Right renal cortex interstitium (tissue), 3 donors: ENCODE measurements around the gene GATA5. TPM values are rescaled to one million over a fixed set of nuclear protein-coding genes. Genes with fewer than 3 reads are reported as not detected.

Experiments
- DNase-seq, 3 donors: peaks; one replicate each; pipeline ENCODE4 v3.0.0-alpha.2; 2013; ENCODE audit warnings: low read depth in 3 of 3, low spot score in 2 of 3
- polyA plus RNA-seq, 3 donors: library from polyadenylated mRNA; unstranded; fragments of 120-200 nt; gene quantifications; one replicate each; pipeline ENCODE4 v1.2.1, GENCODE V29; 2013; ENCODE audit not compliant: insufficient read length in 3 of 3

GATA5 gene
- polyA plus RNA-seq, 3 donors: 5.4 to 7.0 (median 5.5) TPM

DNA sequence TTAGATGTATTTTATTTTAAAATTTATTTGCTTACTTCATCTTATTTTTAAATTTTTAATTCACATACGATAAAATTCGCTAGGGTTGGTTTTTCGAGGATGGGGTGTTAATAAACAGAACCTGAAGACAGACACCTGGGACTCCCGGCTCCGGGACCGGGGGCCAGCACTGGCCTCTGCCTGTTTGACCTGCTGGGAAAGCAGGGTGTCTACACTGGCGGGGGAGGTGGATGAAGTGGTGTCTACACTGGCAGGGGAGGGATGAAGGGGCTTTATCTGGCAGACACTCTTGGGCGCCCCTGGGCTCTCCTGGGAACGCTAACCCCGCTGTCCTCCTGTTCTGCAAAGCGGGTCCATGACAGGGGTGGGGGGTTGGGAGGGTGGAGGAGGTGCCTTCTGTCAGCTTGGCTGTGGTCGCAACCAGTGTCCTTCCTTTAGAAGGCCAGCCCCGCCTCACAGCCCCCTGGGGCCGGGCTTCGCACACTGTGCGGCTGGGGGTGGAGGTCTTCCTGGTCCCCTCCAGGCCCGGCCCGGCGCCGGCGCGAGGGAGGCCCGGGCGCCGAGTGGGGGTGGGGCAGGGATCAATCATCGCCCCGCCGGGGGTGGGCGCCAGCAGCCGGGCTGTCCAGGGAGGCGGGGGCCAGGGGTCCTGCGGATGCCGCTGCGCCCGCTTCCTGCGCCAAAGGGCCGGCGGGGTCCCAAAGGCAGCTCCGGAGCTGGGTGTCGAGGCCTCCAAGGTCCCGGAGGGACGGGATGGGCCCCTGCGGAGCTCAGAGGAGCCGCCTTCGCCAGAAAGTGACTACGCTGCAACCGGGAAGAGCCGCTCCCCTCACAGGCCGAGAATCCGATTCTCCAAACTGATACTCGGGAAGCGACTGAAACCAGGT is 1.8 kb downstream of the GATA5 start:
- no peak for DNase-seq

DNA sequence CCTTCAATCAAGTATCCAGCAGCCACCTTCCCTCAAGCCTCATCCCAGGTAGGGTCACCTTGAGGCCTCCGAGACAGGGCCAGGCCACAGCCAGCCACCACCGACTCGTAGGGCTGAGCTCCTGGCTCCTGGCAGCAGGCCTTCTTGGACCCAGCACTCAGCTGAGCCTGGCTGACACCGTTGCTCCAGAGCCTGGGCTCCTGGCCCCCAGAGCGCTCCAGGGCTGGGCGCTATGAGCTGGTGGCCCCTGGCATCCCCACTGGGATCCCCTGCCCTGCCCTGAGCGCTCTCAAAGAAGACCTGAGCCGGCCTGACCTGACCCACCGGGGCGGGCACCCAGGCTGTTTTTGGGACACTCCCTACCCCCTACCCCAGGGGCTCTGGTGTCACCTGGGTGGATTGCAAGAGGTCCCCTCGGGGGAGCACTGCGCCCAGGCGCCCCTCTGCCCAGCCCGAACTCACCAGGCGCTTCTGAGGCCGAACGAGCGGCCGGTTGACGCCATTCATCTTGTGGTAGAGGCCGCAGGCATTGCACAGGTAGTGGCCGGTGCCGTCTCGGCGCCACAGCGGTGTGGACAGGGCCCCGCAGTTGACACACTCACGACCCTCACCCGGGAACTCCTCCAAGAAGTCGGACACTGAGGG is 2.7 kb downstream of the GATA5 start:
- no peak for DNase-seq

DNA sequence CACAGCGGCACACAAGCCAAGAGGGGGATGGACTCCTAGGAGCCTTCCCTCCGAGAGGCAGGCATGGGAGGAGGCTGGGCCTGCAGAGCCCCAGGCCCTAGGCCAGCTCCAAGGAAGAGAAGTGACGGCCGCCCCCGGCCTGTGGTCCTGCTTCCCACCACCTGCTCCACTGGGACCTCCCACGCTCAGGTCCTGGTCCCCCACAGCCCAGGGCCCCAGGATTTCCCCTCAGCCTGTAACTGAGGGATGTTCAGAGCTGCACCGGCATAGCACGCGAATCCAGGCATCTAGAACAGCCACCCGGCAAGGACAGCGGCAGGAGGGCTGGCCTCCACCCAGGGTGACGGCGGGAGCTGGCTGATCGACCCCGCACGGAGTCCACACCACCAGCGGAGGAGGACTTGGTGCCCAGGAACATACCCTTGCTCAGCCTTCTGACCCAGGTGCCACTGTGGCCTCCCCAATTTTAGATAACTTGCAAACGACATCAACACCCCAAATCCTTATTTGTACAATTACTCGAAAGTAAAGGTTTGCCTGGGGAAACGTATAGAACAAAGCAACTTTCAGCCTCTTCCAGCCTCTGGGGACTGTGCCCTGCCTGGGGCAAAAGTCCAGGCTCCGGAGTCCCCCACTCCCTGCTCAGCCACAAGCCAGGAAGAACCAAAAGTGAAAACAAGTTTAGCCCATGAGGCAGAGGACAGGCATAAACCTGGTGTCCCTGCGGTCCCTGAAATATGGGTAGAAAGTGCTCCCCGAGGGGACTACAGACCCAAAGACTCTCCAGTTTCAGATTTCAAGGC is 3.5 kb downstream of the GATA5 start:
- no peak for DNase-seq

DNA sequence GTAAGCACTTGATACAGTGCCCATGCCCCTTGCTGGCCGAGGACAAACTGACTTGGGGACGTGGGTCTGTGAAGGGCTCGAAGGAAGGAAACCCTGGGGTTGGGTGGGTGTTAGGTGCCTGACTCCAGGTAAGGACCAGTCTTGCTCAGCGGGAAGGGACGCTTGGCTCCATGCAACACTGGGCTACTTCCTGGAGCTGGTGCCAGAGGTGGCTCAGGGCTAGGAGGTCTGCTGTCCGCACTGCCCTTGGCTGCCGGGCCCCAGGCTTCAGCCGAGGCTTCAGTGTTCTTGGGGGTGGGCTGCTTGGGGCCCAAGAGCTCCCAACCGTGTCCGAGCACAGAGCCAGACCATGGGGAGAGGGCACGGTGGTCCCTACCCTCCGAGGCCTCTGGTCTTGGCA is 5.3 kb downstream of the GATA5 start:
- no peak for DNase-seq

DNA sequence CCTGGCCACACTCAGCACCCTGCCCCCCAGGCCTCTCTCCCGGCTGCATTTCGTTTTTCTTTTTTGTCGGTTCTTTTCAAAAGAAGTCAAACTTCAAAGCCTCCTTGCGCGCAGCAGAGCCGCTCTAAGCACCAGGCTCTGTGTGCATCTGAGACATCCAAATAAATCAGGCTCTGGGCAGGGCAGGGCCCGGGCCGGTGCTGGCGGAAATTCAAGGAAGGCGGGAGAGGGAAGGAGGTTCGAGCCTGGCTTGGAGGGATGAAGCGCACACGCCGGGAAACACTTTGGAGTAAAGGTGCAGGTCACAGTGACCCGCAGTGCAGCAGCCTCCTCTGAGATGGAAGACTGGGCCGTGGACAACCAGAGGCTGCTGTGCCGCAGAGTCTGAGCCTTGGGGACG is 5.8 kb downstream of the GATA5 start:
- no peak for DNase-seq

DNA sequence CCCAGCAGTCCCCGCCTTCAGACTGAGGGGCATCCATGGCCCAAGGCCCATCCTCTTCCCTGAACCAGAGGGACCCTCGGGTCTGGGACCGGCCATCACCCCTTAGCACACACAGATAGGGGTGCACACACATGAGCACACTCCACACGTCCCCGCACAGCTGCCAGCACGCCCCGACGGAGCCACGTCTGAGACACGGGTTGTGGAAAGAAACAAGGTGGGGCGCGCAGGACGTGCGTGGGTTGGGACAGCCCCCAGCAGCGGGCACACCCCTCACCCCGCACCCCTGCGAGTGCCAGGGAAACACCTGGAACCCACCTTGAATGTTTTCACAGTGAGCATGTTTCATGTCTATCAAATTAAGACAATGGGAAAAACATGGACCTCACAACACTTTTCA is 6.4 kb downstream of the GATA5 start:
- DNase-seq: no peak

DNA sequence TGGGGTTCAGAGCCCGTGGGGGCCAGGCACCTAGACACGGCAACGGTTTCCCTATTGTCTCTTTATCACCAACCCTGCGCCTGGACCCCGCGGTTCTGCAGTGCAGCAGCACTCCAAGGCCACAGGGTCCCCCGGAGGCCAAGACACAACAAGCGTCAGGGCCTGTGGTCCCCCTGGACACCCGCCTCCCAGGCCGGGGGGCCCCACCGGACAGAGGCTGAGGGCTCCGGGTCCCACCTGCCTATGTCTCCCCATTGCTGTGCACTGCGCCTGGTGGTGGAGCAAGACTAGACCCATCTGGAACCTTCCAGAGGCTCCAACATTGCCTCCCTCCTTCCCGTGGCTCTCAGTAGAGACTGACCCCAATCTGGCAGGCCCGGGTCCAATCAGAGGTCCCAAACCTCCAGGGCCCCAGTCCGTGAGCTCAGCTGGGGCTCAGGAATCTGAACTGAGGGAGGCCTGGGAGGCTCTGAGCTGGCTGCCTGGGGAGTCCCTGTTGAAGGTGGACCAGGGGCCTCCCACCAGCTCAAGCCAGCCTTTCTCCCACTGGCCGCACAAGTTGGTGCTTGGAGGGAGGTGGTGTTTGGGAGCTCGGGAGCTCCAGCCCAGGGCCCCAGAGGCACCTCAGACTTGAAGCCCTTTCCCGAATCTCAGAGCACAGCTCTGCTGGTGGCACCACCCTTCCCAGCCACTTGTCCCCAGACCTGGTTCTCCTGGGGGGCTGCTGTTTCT is 8.8 kb downstream of the GATA5 start:
- DNase-seq: no peak

DNA sequence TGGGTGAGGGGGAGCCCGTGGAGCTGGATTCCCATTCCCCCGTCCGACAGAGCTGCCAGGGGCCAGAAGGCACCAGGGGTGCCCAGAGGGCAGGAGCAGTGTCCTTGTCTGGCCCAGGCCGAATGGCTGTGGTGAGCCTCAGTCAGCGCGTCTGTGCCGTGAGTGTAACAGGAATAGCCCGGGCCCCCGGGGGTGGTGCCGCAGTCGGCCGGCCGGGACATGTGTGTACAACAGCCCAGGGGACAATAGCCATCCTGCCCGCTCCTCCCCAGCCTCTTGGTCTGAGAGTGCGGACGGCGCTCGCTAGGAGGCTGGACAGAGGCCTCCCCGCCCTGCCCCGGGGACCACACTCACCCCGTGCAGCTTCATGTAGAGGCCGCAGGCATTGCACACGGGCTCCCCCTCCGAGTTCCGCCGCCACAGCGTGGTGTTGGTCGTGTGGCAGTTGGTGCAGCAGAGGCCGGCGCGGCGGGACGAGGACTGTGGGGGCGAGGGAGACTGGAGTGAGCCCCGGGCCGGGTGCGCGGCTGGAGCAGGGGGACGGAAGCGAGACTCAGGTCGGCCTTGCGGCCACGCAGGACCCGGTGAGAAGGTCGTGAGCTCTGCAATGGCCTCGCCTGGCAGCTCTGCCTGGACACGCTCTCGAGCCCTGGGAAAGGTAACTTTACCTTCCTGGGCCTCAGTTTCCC is 9.6 kb downstream of the GATA5 start:
- no peak for DNase-seq

DNA sequence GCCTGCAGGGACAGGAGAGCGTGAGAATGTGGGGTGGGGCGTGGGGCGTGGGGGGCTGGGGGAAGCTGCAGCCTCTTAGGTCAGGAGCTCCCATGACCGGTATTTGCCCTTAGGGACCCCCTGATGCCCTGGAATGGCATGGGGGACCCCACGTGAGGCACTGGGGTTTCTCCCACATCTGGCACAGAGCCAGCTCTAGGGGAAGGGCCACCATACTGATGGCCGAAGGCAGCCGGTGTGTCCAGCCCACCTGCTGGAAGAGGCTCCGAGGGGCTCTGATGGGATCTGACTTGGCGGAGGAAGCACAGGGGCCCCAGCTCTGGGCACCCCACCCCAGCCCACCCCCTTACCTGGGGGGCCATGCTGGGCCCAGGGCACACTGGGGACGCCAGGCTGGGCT is 10.8 kb downstream of the GATA5 start:
- DNase-seq: no peak

DNA sequence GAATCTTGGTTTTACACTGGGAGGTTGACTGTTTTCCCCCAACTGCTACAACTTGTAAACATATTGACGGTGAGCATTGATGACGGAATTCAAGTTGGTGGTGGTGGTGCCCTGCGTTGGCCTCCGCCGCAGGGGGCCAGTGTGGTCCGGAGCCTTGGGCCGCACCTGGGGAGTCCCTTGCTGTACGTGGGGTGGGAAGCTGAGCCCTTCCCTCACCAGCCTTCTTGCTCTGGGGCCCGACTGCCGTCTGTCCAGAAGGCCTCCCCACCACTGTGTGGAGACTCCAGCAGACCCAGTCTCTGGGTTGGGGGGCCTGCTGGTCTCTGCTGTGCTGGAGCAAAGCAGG is 11.4 kb downstream of the GATA5 start:
- DNase-seq: no peak

DNA sequence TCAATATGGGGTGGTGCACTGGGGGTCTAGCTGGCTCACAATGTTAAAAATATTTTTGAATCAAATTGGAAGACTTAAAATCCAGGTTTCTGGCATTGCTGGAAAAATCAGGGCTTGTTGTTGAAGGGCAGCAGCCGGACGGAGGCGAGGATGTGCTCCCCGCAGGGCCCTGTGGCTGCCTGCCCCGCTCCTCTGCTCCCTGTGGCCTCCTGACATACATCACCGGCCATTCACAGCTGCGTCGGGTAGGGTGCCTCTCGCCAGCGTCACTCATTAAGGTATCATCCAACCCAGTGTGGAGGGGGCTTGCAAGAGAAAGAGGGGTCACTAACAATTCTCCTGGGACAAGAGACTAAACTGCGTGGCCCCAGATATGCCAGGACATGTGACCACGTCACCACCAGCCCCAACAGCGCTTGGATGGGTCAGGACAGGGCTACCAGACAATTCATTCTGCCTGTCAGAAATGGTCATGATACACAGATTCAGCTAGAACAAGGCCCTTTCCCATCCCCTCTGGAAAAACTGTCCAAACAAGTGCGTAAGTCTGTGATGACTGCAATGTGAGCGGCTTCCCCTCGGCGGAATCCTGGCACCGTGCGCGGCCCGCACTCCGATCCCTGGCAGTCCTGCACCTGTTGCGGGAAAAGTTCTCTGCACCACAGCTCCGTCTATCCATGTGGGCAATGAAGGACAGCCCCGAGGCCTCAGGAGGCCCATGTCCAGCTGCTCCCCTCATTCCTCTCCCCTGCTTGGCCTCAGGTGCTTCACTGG is 12.0 kb downstream of the GATA5 start:
- no peak for DNase-seq

DNA sequence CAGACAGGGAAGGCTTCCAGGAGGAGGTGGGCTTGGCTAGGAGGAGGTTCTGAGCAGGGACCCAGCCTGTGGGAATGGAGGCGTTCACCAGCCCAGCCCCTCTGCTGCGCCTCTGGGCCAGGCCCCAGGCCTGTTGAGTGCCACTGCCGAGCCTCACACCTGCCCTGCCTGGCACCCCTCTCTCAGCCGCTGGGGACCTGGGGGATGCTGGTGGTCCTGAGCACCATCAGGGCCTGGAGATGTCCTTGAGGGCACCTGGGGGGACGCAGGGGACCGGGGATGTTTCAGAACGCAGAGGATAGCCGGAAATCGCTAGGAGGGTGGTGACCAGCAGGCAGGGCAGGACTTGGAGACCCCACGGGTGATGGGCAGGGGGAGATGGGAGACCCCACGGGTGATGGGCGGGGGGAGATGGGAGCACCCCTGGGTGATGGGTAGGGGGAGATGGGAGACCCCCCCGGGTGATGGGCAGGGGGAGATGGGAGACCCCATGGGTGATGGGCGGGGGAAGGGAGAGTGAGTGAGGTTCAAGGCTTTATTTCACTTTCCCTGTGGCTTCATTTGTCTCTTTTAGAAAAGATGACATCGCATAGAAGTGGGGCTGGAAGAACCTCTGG is 12.7 kb downstream of the GATA5 start:
- no peak for DNase-seq

DNA sequence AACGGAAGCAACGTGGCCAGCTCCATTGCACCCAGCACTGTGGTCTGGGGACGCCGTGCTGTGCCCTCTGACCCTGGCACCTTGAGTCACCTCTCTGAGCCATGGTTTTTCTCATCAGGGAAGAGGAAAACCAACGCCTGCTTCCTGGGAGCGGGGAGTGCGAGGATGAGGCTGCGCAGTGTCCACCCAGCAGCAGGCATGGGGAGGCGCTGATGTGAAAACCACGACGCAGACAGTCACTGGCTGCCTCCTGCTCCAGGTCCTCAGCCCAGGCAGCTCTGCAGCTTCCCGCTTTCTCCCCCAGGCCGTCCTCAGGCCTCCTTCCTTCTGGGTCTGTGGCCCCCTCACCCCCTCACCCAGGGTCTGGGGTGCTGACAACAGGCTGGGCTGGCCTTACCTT is 14.0 kb downstream of the GATA5 start:
- no peak for DNase-seq

DNA sequence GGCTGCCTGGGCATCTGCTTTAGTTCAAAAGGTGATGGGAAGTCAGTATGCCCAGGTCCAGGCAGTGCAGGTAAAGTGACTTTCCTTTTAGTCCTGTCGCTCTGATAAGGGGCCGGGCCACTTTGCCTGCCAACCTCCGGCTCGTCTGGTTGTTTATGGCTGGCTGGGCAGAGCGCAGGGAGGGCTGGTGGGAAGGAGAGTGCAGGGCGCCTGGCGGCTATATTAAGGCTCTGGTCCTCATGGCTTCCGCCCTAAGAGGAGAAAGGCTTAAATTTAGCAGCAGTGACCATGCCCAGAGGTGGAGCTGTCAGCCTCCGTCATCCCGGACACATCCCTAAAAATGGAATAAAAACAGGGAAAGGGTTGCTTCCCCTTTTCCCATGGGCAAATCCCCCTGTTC is 14.6 kb downstream of the GATA5 start:
- DNase-seq: no peak

DNA sequence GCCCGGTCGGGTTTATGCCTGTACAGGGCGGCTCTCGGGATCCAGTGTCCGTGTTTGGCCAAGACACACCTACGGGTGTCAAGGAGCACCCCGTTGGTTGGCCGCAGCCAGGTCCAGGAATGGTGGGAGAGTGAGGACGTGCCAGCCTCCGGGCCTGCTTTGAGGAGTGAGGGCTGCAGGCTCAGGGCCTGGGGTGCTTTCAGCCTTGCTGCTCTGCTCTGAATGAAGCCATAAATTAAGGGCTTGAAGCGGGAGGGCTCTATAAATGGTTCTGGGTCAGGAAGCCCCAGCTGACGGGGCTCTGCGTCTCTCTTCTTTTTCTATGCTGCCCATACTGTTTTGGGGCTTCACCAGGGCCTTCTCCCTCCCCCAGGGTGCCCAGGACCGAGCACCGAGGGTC is 15.1 kb downstream of the GATA5 start:
- DNase-seq: no peak

DNA sequence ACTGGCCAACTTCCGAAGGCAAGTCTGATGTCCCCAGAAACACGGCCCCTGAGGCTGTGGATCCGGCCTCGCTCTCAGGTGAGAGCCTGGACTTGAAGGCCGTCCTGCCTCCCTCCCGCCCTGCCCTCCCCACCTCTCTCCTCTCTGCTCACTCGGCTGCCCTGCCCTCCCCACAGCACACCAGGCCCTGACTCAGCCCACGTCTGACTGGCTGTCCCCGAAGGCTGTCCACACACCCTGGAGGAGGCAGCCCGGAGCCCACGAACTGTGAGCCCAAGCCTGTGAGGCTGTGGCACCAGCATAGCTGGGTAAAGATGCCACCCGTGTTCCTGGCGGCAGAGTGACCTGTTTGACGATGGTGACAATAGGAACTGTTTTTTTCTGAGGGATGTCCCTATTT is 16.3 kb downstream of the GATA5 start:
- DNase-seq: no peak

DNA sequence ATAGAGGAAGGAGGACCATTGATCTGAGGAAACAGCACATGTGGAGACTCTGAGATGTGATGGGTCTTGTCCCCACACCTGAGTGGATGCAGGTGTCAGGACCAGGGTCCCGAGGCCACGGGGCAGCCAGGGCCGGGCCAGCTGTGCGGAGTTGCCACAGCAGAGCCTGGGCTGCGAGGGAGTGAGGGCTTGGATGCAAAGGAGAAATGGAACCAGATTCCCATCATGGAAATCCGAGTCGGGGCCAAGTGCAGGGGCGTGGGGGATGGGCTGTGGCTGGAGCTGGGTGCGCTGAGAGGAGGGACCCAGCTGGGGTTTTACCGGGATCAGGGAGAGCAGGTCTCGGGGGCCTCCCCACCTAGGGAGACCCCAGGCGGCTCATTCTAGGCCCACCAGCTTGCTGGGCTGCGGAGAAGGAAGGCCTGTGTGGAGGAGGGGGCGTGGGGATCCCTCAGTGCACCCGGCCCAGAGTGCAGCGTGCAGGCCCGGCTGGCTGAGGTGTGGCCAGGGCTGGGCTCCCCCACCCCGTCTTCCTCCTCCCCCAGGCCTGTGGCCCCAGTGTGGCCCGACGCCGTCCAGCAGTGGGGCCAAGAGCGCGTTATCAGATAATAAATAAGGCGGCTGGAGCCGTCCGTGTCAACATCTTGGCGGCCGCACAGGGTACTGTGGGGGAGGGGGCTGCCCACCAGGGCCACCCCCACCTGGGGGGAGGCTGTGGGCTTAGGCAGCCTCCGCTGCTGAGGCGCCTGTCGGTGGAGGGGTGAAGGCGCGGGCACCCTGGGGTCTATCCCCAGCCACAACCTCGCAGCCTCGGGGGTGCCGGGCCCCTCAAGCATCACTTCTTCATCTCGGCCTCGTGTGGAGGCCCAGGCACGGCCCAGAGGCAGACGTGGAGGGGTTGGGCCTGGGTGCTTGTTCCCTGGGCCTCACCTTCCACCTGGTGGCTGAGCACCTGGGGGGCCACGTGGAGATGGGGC is 17.2 kb downstream of the GATA5 start:
- no peak for DNase-seq

DNA sequence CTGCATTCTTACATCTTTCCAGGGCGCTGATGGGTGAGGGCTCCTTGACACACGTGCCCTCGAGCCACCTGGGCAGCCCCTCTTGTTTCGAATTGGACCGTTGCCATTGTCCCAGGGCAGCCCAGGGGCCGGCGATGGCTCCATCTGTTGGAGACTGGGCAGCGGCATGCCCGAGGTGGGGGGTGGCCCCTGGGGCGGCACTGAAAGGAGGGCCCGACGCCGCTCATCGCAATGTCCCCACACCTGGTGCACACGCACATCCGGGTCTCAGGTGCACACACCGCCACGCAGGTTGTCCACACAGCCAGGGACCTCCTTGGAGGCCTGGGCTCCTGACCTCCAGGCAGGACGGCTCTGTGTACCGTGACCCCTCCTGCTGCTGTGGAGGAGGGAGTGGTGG is 18.0 kb downstream of the GATA5 start:
- no peak for DNase-seq
